Measurements from ENCODE around the gene GPR183. TPM values are rescaled to one million over a fixed set of nuclear protein-coding genes. Genes with fewer than 3 reads are reported as not detected.

Gene GPR183
- total and polyA plus RNA-seq, 2 of the 8 experiments (the other 6 are each of a cell fraction or from before 2014, with no cell fraction given), result not detected

- Histone ChIP-seq H4K8ac (ENCODE audit: extremely low read depth, insufficient read depth, low read length) (no peak overlapping the region), H2BK12ac (ENCODE audit: low read depth, low read length) (no peak overlapping the region), H4K91ac (replicated peaks; ENCODE audit: insufficient read length, low read length) (no peak overlapping the region), H3K27me3 (replicated peaks in 1 of 4; ENCODE audit: control insufficient read depth in 3 of 4, extremely low read depth in 1 of 4, insufficient read depth in 3 of 4, low read length in 3 of 4) (no peaks in the 10 kb centered on the region), H4K20me1 (replicated peaks in 1 of 2; ENCODE audit: control insufficient read depth in 1 of 2, insufficient read depth in 2 of 2, low read length in 2 of 2) (peaks cover 0 to 1% of the 10 kb centered on the region in 2 experiments), H2BK20ac (ENCODE audit: low read length) (no peak overlapping the region), H3K4ac (replicated peaks; ENCODE audit: insufficient read length, low read depth, low read length) (no peak overlapping the region), H4K5ac (ENCODE audit: insufficient read length, low read depth, low read length) (no peak overlapping the region), H3K4me2 (ENCODE audit: insufficient read depth in 1 of 2, low read depth in 2 of 2, low read length in 2 of 2) (no peak overlapping the region), H3K56ac (replicated peaks; ENCODE audit: insufficient read length, low read depth, low read length) (no peak overlapping the region), H2BK5ac (ENCODE audit: low read depth, low read length) (no peak overlapping the region), H3K4me1 (replicated peaks in 1 of 4; ENCODE audit: control insufficient read depth in 3 of 4, insufficient read depth in 4 of 4, low read length in 3 of 4) (no peaks in the 10 kb centered on the region; a peak in 1 of 7 replicates), H3K36me3 (ENCODE audit: control insufficient read depth in 2 of 4, insufficient read depth in 4 of 4, low read length in 3 of 4) (no peaks in the 10 kb centered on the region), H3K4me3 (ENCODE audit: extremely low read depth in 1 of 4, insufficient read depth in 2 of 4, low read depth in 3 of 4, low read length in 4 of 4) (no peak overlapping the region), H3K23me2 (ENCODE audit: low read depth, low read length) (no peaks in the 10 kb centered on the region), H3K79me2 (ENCODE audit: control insufficient read depth in 1 of 2, insufficient read depth in 2 of 2, low read length in 2 of 2) (no peaks in the 10 kb centered on the region), H2AFZ (ENCODE audit: low read length) (no peak overlapping the region), H3K23ac (ENCODE audit: insufficient read length) (no peak overlapping the region), H3K27ac (ENCODE audit: low read depth, low read length) (no peak overlapping the region), H3K9me3 (ENCODE audit: insufficient read depth in 2 of 2, low read depth in 1 of 2, low read length in 1 of 2) (no peaks in the 10 kb centered on the region), H3K79me1 (ENCODE audit: low read depth, low read length) (0 out of 2 replicates have a peak, but pooled peaks cover 2% of the 10 kb centered on the region), H2AK5ac (ENCODE audit: low read depth, low read length) (no peak overlapping the region), H3K18ac (ENCODE audit: extremely low read depth, low read length) (no peak overlapping the region), H2BK120ac (replicated peaks; ENCODE audit: low read depth, low read length) (no peak overlapping the region), H3K9ac (replicated peaks in 1 of 4; ENCODE audit: extremely low read depth in 1 of 4, low read depth in 3 of 4, low read length in 3 of 4) (no peak overlapping the region), H2BK15ac (ENCODE audit: low read length) (no peak overlapping the region), H3K14ac (ENCODE audit: insufficient read length) (no peak overlapping the region)
- POLR2A ChIA-PET (ENCODE audit: partially characterized antibody), result no interaction called here
- CTCF ChIA-PET (ENCODE audit: partially characterized antibody), result interaction anchor here (1.0 to 2.2 kb wide), 2 partner anchors 10 to 29 kb away, joined by 4 to 8 read pairs; no protein-coding TSS in a partner anchor
- no peak for DNase-seq (ENCODE audit: low read depth in 1 of 2, low spot score in 2 of 2)
- 91% methylated on average over 12 of the region's 12 CpGs; no CpG with 5 or more reads in 1 of the 2 experiments for whole genome bisulfite sequencing, 2 experiments (ENCODE audit: extremely low coverage in 1 of 2, insufficient coverage in 1 of 2, insufficient read length in 1 of 2, insufficient replicate concordance in 2 of 2, low coverage in 1 of 2, low lambda C conversion rate in 2 of 2, missing lambda C conversion rate in 1 of 2)
- peak; percentile 13 for FAIRE-seq
- TF ChIP-seq ZNF274 (IDR thresholded peaks at IDR 0.05; ENCODE audit: borderline replicate concordance, extremely low read depth, low read length), result no peak
- no peak for TF ChIP-seq MAFK (IDR thresholded peaks at IDR 0.05; ENCODE audit: low read depth, low read length)
- no peak for TF ChIP-seq KDM1A (IDR thresholded peaks at IDR 0.05; ENCODE audit: borderline replicate concordance, low read length)
- TF ChIP-seq RAD21 (IDR thresholded peaks at IDR 0.05 in 1 of 2, conservative IDR thresholded peaks at IDR 0.05 in 1 of 2; ENCODE audit: low read depth in 2 of 2, low read length in 2 of 2), result no peak
- TF ChIP-seq GTF2F1 (IDR thresholded peaks at IDR 0.05; ENCODE audit: borderline replicate concordance, low read depth, low read length), result no peak
- no peak for TF ChIP-seq SIX5 (IDR thresholded peaks at IDR 0.05; ENCODE audit: low read depth, low read length)
- no peak for TF ChIP-seq RBBP5 (IDR thresholded peaks at IDR 0.05; ENCODE audit: borderline replicate concordance, low read depth, low read length)
- TF ChIP-seq TEAD4 (IDR thresholded peaks at IDR 0.05; ENCODE audit: low read depth, low read length), result no peak
- no peak for TF ChIP-seq CREB1 (IDR thresholded peaks at IDR 0.05)
- TF ChIP-seq BACH1 (IDR thresholded peaks at IDR 0.05; ENCODE audit: low read length), result no peak
- TF ChIP-seq CEBPB (IDR thresholded peaks at IDR 0.05; ENCODE audit: low read depth, low read length), result no peak
- no peak for TF ChIP-seq SIN3A (conservative IDR thresholded peaks at IDR 0.05 in 1 of 2, IDR thresholded peaks at IDR 0.05 in 1 of 2; ENCODE audit: low read depth in 1 of 2, low read length in 2 of 2)
- no peak for TF ChIP-seq EZH2 (IDR thresholded peaks at IDR 0.05; ENCODE audit: low read depth, low read length, severe bottlenecking)
These were observed 11.5 kb downstream of the GPR183 start for GRCh38 chr13:99295488-99296252.
